ENCODE data around the gene CDC42EP2.

- TF ChIP-seq, protein P1, sequence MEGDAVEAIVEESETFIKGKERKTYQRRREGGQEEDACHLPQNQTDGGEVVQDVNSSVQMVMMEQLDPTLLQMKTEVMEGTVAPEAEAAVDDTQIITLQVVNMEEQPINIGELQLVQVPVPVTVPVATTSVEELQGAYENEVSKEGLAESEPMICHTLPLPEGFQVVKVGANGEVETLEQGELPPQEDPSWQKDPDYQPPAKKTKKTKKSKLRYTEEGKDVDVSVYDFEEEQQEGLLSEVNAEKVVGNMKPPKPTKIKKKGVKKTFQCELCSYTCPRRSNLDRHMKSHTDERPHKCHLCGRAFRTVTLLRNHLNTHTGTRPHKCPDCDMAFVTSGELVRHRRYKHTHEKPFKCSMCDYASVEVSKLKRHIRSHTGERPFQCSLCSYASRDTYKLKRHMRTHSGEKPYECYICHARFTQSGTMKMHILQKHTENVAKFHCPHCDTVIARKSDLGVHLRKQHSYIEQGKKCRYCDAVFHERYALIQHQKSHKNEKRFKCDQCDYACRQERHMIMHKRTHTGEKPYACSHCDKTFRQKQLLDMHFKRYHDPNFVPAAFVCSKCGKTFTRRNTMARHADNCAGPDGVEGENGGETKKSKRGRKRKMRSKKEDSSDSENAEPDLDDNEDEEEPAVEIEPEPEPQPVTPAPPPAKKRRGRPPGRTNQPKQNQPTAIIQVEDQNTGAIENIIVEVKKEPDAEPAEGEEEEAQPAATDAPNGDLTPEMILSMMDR (IDR thresholded peaks at IDR 0.05), result no peak
- no peak for TF ChIP-seq POLR2A (IDR thresholded peaks at IDR 0.05)
Measured at GRCh38 chr11:65357856-65358356, 43.2 kb downstream of the CDC42EP2 start.

All from lower leg skin (tissue), 3 donors.